Frontal cortex (tissue), 4 donors: ENCODE measurements around the gene LINGO1. TPM values are rescaled to one million over a fixed set of nuclear protein-coding genes. Genes with fewer than 3 reads are reported as not detected.
A peak's percentile ranks its signal among the peaks of the same experiment; 100 is the strongest.

Experiments used
- DNase-seq, 2 donors: peaks; one replicate each; pipeline ENCODE4 v3.0.0; 2012; ENCODE audit warnings: low spot score in 2 of 2
- FAIRE-seq: peaks from 2 replicates; lab custom pipeline; 2012; peaks lifted over from hg19 to GRCh38; lab: Jason Lieb, UNC
- total RNA-seq: library from RNA; depleted of rRNA; stranded (reverse); fragments of >200 nt; gene quantifications from one replicate; pipeline ENCODE4 v1.2.3, GENCODE V29; 2014
- donor health status: control.
- donor health status: control.
- donor health status: control.

The LINGO1 gene
- total RNA-seq, 1 donor from 2014 or later, result 32.6 TPM

DNA sequence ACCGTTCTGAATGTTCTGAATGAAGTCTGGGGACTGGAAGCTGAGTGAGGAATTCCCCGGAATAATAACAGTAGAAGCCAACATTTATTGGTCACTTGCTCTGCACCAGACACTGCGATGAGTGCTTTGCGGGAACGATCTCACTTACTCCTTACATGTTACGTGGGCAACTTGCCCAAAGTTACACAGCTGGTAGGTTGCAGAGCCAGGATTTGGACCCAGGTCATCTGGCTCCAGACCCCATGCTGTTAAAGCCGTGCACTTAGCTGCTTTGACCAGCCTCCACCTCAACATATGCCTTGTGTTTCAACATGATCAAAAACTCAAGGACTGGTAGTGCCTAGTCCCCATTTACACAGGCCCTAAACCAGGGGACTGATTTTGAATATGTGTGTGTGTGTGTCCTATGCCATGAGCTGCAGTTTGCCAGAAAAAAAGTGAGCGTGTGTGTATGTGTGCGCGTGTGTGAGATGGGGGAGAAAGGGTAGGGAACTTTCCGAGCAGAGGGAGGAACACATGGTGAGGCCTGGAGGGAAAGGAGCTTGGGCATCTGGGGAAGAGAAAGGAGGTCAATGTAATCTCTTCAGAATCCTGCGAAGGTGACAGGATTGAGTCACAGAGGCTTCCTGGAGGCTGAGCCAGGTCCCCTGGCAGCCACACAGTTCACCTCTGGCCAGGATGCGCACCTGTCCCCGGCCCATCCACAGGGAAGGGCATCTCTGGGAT lies 28.9 kb downstream of the LINGO1 start:
- FAIRE-seq (no peak), DNase-seq (no peak)

DNA sequence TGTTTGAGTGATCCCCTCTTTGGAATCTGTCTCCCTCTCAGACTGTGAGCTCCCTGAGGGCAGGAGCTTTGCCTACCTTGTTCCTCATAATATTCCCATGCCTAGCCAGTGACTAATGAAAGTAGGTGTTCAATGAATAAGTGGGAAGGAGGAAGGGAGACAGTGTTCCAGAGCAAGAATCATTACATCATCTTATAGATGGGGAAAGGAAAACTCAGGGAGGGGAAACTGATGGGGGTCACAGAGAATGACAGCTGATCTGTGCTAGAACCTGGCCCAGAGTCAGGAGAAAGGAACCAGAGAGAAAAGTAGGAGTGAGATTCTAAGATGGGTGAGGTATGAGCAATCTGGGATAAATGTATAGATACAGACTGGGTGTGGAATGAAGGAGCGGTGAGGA lies 29.9 kb downstream of the LINGO1 start:
- no peak for FAIRE-seq
- DNase-seq, result no peak

DNA sequence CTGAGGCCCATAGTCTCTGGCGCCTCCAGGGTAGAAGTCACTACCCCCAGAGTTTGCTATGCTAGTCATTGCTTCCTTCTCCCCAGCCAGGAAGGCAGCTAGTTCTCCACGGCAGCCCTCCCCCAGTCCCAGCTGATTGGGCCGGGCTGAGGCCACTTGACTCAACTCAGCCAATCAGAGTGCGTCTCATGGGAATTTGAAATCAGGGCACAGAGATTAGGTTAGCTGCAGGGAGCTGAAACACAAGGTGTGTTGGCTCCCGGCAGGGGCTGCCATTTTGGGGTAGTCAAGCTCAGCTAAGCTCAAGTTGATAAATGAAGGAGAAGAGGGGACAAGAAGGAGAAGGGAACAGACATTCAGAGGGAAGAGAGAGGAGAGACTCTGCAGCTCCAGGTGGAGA lies 32.8 kb downstream of the LINGO1 start:
- DNase-seq (no peak), FAIRE-seq (no peak)

DNA sequence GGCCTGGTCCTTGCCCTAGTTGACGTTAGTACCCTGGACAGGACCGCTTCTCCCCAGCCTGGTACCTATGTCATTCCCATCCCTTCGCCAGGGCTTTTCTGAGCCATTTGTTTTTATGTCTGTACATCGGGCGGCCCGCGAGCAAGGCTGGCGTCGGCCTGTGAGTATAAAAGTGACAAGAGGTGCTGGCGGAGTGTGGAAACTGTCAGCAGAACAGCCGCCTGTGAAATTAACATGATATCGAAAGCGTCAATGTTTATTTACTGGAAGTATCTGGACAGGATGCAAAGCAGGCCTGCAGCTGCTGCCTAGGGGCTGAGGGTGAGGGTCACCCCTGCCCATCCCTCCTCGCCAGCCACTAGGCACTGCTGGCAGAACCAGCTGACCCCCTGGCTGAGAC lies 33.4 kb downstream of the LINGO1 start:
- FAIRE-seq, result no peak
- no peak for DNase-seq

DNA sequence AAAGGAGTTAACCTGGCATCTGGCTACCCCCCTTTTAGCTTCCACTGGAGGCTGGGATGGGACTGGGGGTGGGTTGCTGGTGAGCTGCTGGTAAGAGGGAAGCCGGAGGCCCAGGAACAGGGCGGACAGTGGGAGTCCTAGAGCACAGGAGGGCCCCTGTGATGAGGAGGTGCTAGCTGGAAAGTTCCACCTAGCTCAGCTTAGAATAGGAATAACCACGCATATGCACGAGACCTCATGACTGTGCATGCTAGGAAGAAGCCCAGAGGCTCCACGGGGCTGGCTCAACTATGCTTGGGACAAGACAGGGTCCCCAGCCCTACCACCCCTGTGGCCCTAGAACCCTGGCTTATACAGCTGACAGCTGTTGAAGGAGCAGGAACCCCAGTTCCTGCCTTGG lies 34.1 kb downstream of the LINGO1 start:
- no peak for FAIRE-seq
- no peak for DNase-seq

DNA sequence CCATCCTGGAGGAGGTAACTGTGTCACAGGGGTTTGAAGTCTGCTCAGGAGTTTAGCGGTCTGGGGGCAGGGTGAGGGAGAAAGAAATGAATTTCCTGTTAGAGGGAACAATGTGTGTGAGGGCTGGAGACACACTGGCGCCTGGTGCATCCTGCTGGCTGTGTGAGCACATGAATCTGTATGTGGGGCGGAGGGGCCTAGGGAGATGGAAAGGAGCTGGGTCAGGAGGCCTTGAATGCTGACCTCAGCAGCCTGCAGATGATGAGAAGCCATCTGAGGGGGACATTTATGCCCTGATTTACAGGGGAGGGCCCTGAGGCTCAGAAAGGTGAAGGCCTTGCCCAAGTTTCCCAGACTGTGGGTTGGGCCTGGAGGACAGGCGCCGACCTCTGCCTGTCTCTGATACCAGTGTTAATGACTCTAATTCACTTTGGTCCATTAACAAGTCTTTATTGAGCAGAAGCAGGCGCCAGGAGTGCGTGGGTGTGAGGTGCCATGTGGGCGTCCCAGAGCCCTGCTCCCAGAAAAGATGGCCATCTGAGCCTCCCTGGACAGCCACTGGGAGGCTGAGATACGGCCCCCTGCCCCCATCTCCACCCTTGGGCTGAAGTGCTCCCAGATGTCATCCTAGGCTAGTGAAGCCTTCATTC lies 34.8 kb downstream of the LINGO1 start:
- DNase-seq (no peak), FAIRE-seq (no peak)

DNA sequence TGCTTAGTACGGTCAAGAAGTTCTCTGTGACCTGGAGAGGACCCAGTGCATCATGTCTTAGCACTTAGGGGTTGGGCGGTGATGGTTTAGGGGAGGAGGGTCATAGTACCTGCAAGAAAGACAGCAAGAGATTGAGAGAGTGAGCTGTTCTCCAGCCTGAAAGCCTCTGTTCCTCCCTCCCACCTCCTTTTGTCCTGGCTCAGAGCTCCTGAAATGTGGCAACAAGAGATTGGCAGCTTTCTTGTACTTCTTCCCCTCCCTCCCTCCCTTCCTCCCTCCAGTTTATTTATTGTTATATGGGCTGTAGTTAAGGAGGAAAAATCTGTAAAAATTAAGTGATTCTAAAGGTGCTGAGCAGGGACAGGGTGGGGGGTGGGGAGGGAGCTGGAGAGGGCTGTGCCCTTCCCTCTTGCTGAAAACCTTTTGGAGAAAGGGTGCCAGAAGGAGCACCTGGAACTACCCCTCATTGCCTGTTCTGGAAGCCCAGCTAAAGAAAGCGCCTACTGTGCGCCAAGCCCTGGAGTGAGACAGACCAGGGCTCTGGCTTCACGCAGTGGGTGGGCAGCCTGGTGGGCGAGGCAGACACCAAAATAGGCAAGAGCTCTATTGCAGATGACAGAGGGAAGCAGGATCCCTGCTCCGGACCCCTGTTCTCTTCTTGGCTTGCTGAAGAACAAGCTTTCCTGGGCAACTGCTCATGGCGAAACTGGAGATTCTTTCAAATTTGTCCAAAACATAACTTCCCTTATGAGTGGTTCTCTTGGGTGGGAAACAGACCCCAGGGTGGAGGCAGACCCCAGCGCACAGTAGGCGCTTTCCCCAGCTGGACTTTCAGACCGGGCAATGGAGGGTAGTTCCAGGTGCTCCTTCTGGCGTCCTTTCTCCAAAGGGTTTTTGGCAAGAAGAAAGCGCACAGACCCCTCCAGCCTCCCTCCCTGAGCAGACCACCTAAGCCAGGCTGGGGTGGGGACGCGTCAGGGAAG lies 35.6 kb downstream of the LINGO1 start:
- DNase-seq (no peak), FAIRE-seq (no peak)

DNA sequence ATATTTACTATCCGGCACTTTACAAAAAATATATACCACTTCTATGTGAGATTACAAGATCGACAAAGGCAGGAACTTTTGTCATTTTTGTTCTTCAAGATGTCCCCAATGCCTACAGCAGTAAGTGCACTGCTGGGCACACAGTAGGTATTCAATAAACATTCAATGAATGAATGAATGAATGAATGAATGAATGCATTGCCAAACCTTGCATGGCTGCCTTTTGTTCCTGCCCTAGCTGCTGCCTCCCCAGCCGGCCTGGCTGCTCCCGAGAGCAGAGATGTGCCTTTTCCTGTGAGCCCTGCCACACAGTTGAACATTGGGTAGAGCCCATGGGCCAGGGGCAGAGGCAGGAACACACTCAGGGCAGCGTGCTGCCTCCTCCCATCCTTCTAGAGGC lies 37.5 kb downstream of the LINGO1 start:
- DNase-seq, result no peak
- FAIRE-seq, result no peak

DNA sequence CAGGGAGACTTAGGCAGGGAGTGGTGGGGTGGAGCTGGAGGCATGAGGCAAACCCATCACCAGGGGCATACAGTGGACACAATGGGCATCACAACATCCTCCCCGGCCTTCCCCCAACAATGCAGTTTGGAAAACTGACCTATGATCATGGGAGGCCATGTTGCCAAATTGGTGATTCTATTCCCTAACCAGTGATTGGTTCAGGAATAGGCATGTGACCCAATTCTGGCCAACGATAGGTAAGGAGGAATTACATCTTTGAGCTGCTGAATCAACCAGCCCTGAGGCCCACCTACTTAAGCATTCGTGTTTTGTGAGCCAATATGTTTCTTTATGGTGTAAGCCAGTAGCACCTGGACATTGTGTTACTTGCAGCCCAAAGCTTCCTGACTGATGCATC lies 40.0 kb downstream of the LINGO1 start:
- DNase-seq (no peak), FAIRE-seq (no peak)

DNA sequence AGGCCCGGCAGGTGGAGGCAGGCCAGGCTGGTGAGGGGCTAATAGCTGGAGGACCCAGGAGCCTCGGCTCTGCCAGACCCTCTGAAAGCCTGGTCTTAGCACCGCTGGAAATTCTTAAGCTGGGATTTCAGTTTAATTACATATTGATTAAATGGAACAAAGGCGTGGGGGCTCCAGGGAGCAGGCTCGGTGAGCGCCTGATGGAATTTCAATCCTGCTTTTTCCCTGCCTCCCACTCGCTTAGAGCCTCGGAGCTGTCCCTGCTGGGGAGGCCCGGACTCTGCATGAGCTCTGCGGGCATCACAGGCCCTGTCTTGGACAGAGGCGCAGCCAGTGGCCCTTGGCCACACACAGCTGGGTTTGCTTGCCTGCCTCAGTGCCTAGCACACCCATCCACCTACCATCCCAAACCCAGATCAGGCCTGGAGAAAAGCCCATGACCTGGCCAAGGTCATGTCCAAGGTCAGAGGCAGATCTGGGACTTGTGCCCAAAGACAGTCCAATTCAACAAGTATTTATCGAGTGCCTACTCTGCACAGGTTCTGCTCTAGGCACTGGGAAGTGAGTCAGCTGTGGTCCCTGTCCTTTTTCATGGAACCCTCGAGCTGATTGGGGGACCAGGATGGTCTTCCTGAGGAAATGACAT lies 40.6 kb downstream of the LINGO1 start:
- DNase-seq, result no peak

DNA sequence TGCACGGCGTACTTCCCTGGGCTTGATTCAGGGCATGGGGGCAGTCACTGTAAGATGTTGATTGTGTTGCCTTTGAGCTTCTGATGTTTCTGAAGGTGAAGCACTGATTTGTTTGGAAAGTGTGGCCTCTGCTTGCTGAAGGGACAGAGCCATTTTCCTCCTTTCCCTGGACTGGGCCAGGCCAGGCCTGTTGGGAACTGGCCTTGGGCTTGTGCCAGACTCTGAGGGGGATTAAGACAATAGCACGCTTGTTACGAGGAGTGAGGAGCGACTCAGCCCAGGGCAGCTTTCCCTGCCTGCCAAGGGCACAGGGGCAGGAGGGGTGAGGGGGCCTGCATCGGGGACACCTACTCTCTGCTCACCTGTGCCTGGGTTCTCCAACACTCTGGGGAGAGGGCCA lies 42.9 kb downstream of the LINGO1 start:
- FAIRE-seq, result no peak
- no peak for DNase-seq

More for the DNA sequence above, 40.6 kb downstream of the LINGO1 start:
- FAIRE-seq, result no peak

DNA sequence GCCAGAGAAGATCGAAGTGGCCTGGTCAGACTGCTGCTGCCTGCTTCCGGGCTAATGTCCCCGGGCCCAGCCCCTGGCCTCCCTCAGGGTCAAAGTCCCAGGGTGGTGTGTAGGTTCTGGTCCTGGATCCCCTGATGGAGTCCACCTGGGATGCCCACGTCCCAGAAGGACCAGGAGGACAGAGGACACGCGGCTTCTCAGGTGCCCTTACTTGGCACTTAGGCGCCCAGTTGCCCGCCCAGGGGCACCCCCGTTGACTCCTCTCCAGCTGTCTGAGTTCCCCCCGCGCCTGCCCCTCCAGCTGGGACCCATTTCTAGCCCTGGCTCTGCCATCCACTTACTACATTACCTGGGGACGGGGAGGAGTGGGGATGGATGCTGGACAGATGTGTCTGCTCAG lies 44.6 kb downstream of the LINGO1 start:
- no peak for DNase-seq
- no peak for FAIRE-seq

DNA sequence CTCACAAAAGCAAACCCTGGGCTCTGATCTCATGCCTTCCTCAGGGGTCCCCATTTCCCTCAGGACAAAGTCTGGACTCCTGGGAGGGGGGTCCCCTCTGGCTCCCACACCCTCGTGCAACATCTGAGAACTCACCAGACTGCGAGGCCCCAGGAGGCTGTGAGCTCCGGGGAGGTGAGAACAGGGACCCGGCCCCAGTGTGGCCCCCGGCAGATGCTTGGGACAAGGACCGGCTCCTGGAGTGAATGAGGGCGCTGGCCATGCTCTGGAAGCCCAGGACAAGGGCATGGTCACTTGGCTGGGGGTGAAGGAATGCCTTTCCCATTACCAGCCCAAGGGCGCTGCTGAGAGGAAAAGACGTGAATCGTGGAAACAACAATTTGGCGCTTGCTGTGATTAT lies 48.0 kb downstream of the LINGO1 start:
- FAIRE-seq (no peak), DNase-seq (no peak)

DNA sequence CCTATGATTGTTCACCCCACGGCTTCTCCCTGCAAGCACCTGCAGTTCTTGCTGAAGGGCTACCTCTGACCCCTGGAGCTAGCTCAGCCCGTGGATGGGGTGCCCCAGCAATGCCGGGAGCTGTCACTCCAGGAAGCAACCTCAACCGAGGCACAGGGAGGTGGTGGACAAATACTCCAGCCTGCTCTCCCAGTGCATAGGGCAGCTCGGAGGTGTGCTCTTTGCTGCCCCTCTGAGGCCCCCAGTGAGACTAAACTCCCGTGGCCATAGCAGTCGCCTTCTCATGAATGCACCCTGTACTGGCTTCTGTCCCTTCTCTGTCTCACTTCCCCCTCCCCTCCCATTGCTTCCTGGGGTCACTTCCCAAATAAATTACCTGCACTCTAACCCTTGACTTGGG lies 48.5 kb downstream of the LINGO1 start:
- DNase-seq, result no peak
- no peak for FAIRE-seq

DNA sequence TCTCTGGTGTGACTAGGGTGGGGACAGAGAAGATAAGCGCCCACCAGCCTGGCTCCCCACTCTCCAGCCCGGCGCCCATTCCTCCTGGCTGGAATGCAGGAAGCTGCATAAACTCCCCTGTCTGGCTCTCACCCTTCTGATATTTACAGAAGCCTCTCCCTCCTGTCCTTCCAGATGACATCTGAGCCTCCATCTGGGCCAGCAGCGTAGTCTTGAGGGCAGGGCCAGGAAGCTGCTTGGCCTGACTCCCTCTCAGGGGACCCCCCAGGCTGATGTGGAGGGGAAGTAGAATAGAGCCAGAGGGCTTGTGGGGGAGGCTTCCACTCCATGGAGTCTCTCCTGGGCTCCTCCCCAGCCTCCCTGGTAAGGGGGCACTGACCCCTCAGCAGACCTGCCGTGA lies 49.9 kb downstream of the LINGO1 start:
- no peak for FAIRE-seq
- DNase-seq, result no peak

DNA sequence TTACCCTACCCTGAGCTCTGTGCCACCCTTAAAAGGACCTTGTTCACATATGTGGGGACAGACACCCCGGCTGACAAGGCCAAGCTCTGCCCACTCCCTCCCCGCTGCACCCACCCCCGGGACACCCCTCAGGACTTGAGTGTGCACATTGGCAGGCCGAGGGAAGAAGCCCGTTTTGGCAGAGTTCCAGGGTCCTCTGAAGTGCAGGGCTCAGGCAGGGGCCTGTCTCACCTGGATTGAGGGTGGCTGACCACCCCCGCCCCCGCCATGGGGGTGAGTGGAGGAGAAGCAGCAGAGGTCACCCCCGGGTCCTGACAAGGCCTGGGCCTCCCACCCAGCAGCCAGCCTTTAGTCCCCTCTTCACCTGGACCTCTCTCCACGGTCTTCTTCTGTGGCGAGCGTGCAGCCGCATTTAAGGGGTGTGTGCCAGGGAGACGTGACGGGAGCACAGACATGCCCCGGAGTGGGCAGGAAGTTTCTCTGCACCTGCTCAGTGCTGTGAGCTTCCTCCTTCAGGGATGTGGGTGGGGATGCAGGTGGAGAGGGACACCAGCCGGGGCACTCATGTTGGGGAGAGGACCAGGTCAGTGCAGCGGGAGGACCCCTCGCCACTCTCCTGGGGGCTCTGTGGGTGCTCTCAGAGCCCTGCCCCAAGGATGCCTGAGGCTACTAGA lies 50.7 kb downstream of the LINGO1 start:
- no peak for DNase-seq
- FAIRE-seq, result no peak

DNA sequence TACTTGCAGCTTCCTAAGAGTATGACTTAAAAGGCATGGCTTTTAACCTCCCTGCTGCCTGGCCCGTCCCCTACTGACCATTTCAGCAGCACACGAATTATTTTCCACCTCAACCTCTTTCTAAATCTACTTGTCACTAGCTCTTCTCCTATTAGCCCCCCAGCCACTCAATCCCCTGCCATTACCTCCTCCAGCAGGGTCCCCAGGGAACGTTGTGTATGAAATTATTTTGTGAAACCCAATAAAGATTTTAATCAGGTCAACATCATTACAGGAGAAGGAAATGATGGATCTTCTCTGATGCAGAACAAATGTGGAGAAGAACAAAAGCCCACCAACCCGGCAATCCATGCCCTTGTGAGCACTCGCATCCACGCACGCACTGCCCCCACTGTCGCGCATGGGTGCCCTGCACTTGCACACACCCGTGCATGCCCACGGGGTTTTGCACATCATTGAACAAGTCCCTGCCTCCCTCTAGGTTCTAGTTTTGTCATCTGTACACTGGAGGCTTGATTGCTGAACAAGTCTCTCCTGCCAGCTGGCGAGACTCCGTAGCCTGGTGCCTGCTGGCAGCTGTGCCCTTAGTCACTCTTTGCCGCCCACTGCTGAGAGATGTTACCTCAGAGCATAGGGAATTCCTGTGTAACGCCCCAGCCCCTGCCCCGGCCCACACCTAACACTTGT lies 51.6 kb downstream of the LINGO1 start:
- DNase-seq (peak in 1 of 2 donors; percentile 70), FAIRE-seq (no peak)

DNA sequence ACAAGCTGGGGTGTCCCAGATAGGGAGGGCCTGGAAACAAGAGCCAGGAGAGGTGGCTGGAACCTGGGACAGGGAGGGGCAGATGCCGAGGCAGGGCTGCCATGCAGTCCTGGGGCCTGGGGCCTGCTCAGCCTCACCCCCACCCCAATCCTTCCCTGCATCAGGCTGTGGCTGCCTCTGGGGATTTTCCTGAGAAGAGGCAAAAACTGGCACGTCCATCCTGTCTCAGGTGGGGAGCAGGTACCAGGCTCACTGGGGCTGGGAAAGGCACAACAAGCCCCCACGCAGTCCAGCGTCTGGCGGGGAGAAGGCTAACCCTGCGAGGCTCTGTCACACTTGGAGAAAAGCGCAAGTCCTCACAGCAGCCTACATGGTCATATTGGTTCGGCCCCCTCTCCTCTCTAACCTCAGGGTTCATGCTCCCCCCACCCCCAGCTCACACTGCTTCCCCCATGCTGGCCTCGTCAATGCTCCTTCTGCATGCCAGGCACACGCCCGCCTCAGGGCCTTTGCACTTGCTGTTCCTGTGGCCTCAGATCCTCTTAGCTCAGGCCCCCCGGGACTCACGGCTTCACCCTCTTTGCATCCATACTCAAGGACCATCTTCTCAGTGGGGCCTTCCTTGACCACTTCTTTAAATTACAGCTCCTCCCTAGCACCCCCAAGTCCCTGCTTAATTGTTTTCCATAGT lies 53.1 kb downstream of the LINGO1 start:
- no peak for DNase-seq
- FAIRE-seq, result no peak
